K562 treated with DMSO at 1 percent for 24 hours (cell line): ENCODE measurements around the gene TSPOAP1. TPM values are rescaled to one million over a fixed set of nuclear protein-coding genes. Genes with fewer than 3 reads are reported as not detected.

Experiments
- total RNA-seq: library from RNA; unstranded; fragments of 300-600 nt; gene quantifications from 2 replicates; pipeline ENCODE4 v1.2.3, GENCODE V29; 2022; ENCODE audit warnings: low read depth; ENCODE audit not compliant: insufficient read depth

TSPOAP1 gene
- total RNA-seq: 2.0 and 3.1 TPM in 2 replicates

GRCh38 chr17:58328195-58329034, at the start of gene TSPOAP1:
TSS of gene TSPOAP1 (minus strand) at chr17:58328795. CDS start at chr17:58327920, 875 bp downstream.

GRCh38 chr17:58351831-58352595, 23.4 kb upstream of the TSPOAP1 start, which contains the start of gene SUPT4H1:
TSS of gene SUPT4H1 (minus strand) at chr17:58352201. CDS start at chr17:58352135, 66 bp downstream.

GRCh38 chr17:58280480-58281217, 47.9 kb downstream of the TSPOAP1 start, which contains the start of gene MPO:
TSS of gene MPO (minus strand) at chr17:58280935. CDS start at chr17:58280758, 177 bp downstream.

Other genes with a start within 250 kb of the TSPOAP1 start
- 18.2 and 22.0 TPM in 2 replicates for gene DYNLL2, start 245.4 kb downstream of the TSPOAP1 start, total RNA-seq
- not detected in 2 replicates for gene OR4D1, start 180.4 kb downstream of the TSPOAP1 start, total RNA-seq
- gene OR4D2, start 161.8 kb downstream of the TSPOAP1 start, total RNA-seq: not detected in 2 replicates
- 0.24 and 0.60 TPM in 2 replicates for gene EPX, start 136.1 kb downstream of the TSPOAP1 start, total RNA-seq
- 23.0 and 25.9 TPM in 2 replicates for gene MKS1, start 109.5 kb downstream of the TSPOAP1 start, total RNA-seq
- gene LPO, start 90.2 kb downstream of the TSPOAP1 start, total RNA-seq: 0.90 and 0.97 TPM in 2 replicates
- not detected in 2 replicates for gene MPO, start 47.9 kb downstream of the TSPOAP1 start, total RNA-seq
- gene SUPT4H1, start 23.4 kb upstream of the TSPOAP1 start, total RNA-seq: 71.2 and 71.3 TPM in 2 replicates
- 3.6 and 4.8 TPM in 2 replicates for gene RNF43, start 88.7 kb upstream of the TSPOAP1 start, total RNA-seq
- not detected in 2 replicates for gene HSF5, start 159.6 kb upstream of the TSPOAP1 start, total RNA-seq
- 16.3 and 19.4 TPM in 2 replicates for gene MTMR4, start 185.8 kb upstream of the TSPOAP1 start, total RNA-seq